ENCODE results near the gene DAPK2. TPM values are rescaled to one million over a fixed set of nuclear protein-coding genes. Genes with fewer than 3 reads are reported as not detected.

DAPK2 gene
- total and polyA plus RNA-seq, 2 experiments from 2014 or later = 5.8 to 7.5 TPM

DNA sequence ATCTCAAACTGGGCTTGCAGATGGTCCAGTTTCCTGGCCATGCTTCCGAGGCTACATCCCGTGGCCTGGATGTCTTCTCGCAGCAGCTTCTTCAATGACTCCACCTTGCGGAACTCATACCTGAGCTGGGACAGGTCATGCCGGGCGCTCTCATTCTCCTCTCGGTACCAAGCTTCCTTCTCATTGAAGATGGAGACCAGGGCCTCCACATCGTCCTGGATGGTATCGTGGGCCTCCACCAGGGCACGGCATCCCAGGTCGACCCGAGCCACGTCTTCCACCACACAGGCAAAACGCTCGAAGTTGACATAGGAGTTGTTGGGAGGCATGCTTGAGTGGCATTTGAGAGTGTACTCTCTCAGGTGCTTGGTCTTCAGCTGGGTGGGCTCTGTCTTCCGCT, 123.4 kb downstream of the DAPK2 start:
- whole genome bisulfite sequencing, 2 experiments (ENCODE audit: low coverage in 1 of 2, low lambda C conversion rate in 2 of 2, missing lambda C conversion rate in 2 of 2) = 88 to 92% methylated on average over 15 to 16 of the region's 16 CpGs

DNA sequence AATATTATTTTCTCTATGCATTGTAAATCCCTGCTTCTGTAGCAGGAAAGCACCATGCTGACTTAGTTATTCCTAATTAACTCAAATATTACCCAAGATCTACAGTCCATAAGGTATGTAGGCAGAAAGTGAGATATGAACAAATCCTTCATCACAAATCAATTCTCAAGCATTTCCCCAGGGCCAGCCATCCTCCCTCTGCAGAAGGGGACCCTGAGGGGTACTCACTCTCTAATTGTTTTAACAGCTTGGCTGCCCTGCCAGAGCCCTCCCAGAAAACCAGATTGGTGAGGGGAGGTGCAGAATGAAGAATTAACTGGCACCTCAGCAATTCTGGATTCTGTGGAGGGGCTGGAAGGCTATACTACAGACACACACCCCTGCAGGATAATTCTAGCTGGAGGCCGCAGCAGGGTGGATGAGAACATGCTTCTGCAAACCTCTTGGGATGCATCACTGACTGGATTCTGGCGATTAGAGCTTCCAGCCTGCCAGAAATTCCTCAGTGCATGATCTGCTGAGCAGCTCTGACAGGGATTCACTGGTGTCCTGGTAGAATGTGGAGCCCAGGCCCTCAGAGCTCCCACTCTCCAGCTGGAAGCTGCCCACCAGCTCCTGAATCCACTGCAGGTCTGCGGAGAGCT, 123.9 kb downstream of the DAPK2 start:
- no peak overlapping the region for H3K9ac ChIP-seq
- H3K4me2 ChIP-seq (ENCODE audit: unreplicated experiment) = no peak overlapping the region
- no peaks in the 10 kb centered on the region for H3K4me1 ChIP-seq (ENCODE audit: insufficient read depth)
- no peaks in the 10 kb centered on the region for H3K79me2 ChIP-seq (ENCODE audit: insufficient read depth)
- no peak overlapping the region for H3K4me3 ChIP-seq
- H3K36me3 ChIP-seq (ENCODE audit: low read depth) = no peaks in the 10 kb centered on the region
- in situ Hi-C loops (cut with MboI) = no loop called here
- TF ChIP-seq EZH2phosphoT487 (IDR thresholded peaks at IDR 0.05; ENCODE audit: insufficient read depth, low read depth) (no peak), EZH2 (IDR thresholded peaks at IDR 0.05; ENCODE audit: insufficient read depth, poor library complexity, severe bottlenecking) (no peak)
- H3K27ac ChIP-seq = no peak overlapping the region
- no peak overlapping the region for H2AFZ ChIP-seq
- no peaks in the 10 kb centered on the region for H3F3A ChIP-seq (ENCODE audit: insufficient read depth)
- H3K9me2 ChIP-seq (ENCODE audit: insufficient read depth) = no peaks in the 10 kb centered on the region
- no peaks in the 10 kb centered on the region for H3K9me3 ChIP-seq (ENCODE audit: low read depth)
- WGBS, 2 experiments (ENCODE audit: low coverage in 1 of 2, low lambda C conversion rate in 2 of 2, missing lambda C conversion rate in 2 of 2) = 52 to 62% methylated on average over 3 of the region's 3 CpGs
- no peak for DNase-seq
- H3K27me3 ChIP-seq (replicated peaks; ENCODE audit: insufficient read depth) = no peaks in the 10 kb centered on the region
- H4K20me1 ChIP-seq (ENCODE audit: insufficient read depth) = no peaks in the 10 kb centered on the region

More for the DNA sequence above, 123.4 kb downstream of the DAPK2 start:
- H3K9me2 ChIP-seq (ENCODE audit: insufficient read depth) = no peaks in the 10 kb centered on the region
- H3K27me3 ChIP-seq (replicated peaks; ENCODE audit: insufficient read depth) = no peaks in the 10 kb centered on the region
- H3K4me1 ChIP-seq (ENCODE audit: insufficient read depth) = no peaks in the 10 kb centered on the region
- no peak overlapping the region for H3K4me3 ChIP-seq
- no peak for DNase-seq
- no peak overlapping the region for H3K9ac ChIP-seq
- H3K9me3 ChIP-seq (ENCODE audit: low read depth) = no peaks in the 10 kb centered on the region
- no peaks in the 10 kb centered on the region for H3K79me2 ChIP-seq (ENCODE audit: insufficient read depth)
- no peaks in the 10 kb centered on the region for H3F3A ChIP-seq (ENCODE audit: insufficient read depth)
- in situ Hi-C loops (cut with MboI) = no loop called here
- no peak for TF ChIP-seq EZH2phosphoT487 (IDR thresholded peaks at IDR 0.05; ENCODE audit: insufficient read depth, low read depth)
- TF ChIP-seq EZH2 (IDR thresholded peaks at IDR 0.05; ENCODE audit: insufficient read depth, poor library complexity, severe bottlenecking) = no peak
- H3K27ac ChIP-seq = no peak overlapping the region
- H2AFZ ChIP-seq = no peak overlapping the region
- no peaks in the 10 kb centered on the region for H3K36me3 ChIP-seq (ENCODE audit: low read depth)
- no peak overlapping the region for H3K4me2 ChIP-seq (ENCODE audit: unreplicated experiment)
- H4K20me1 ChIP-seq (ENCODE audit: insufficient read depth) = no peaks in the 10 kb centered on the region

DNA sequence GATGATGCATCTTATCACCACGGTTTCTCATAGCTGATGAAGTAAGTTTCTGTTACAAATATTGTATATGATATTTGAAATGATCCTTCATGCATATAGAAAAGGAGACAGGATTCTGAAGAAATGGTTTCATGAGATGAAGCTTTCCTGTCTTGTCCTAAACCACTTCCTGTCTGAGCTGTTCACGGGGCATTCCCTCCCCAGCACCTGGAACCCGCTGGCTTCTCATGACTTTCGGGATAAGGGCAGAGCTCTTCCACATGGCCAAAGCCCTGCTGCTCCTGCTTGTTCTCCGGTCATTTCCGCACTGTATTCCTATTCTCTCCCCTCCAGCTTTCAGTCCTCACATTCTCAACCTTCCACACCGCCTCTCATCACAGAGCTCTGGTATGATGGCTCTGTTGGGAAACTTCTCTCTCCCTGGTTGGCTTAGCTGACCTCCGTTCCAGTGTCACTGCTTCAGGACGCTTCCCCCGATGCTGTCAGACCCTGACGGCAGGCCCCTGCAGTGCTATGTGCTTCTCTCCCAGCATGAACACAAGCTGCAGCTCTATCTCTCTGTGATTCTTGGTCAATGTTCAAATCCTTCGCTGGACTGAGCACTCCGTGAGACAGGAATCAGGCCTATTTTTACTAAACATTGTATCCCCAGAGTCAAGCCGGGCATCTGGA, 125.6 kb downstream of the DAPK2 start:
- in situ Hi-C loops (cut with MboI) = no loop called here
- Histone ChIP-seq H3K4me1 (ENCODE audit: insufficient read depth) (no peaks in the 10 kb centered on the region), H2AFZ (no peak overlapping the region), H3K9me2 (ENCODE audit: insufficient read depth) (no peaks in the 10 kb centered on the region), H3K27me3 (replicated peaks; ENCODE audit: insufficient read depth) (no peaks in the 10 kb centered on the region), H3K4me2 (ENCODE audit: unreplicated experiment) (no peak overlapping the region), H3K4me3 (no peak overlapping the region), H3K9me3 (ENCODE audit: low read depth) (no peaks in the 10 kb centered on the region), H3K27ac (no peak overlapping the region), H3K79me2 (ENCODE audit: insufficient read depth) (no peaks in the 10 kb centered on the region), H3K36me3 (ENCODE audit: low read depth) (no peaks in the 10 kb centered on the region), H3F3A (ENCODE audit: insufficient read depth) (no peaks in the 10 kb centered on the region), H3K9ac (no peak overlapping the region), H4K20me1 (ENCODE audit: insufficient read depth) (no peaks in the 10 kb centered on the region)
- DNase-seq = no peak
- TF ChIP-seq EZH2 (IDR thresholded peaks at IDR 0.05; ENCODE audit: insufficient read depth, poor library complexity, severe bottlenecking) (no peak), EZH2phosphoT487 (IDR thresholded peaks at IDR 0.05; ENCODE audit: insufficient read depth, low read depth) (no peak)
- 94% methylated on average over 14 of the region's 14 CpGs for WGBS, 2 experiments (ENCODE audit: low coverage in 1 of 2, low lambda C conversion rate in 2 of 2, missing lambda C conversion rate in 2 of 2)

DNA sequence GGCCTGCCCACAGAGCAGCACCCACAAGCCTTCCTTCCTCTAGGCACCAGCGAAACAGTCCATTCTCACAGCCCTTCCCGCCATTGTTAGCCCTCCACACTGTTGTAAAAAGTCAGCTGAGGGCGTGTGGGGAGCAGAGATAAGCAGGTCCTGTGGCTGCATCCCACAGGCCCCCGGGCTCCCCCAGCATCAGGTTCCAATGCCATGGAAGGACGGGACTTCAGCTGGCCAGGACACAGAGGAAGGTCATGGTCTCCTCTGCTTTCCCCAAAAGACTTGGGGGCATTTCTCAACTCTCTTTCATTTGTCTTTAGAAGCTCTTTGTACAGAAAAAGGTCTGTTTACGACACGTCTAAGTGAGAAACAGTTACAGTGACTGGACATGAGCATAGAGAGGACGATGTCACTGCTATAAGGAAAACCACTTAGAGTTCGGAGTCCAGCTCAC, 127.4 kb downstream of the DAPK2 start:
- no peaks in the 10 kb centered on the region for H3K79me2 ChIP-seq (ENCODE audit: insufficient read depth)
- no peak for DNase-seq
- no peak overlapping the region for H3K4me2 ChIP-seq (ENCODE audit: unreplicated experiment)
- no peak for TF ChIP-seq EZH2phosphoT487 (IDR thresholded peaks at IDR 0.05; ENCODE audit: insufficient read depth, low read depth)
- TF ChIP-seq EZH2 (IDR thresholded peaks at IDR 0.05; ENCODE audit: insufficient read depth, poor library complexity, severe bottlenecking) = no peak
- no peak overlapping the region for H3K9ac ChIP-seq
- in situ Hi-C loops (cut with MboI) = no loop called here
- H4K20me1 ChIP-seq (ENCODE audit: insufficient read depth) = no peaks in the 10 kb centered on the region
- H3F3A ChIP-seq (ENCODE audit: insufficient read depth) = no peaks in the 10 kb centered on the region
- H2AFZ ChIP-seq = no peak overlapping the region
- H3K36me3 ChIP-seq (ENCODE audit: low read depth) = no peaks in the 10 kb centered on the region
- no peaks in the 10 kb centered on the region for H3K9me2 ChIP-seq (ENCODE audit: insufficient read depth)
- no peaks in the 10 kb centered on the region for H3K27me3 ChIP-seq (replicated peaks; ENCODE audit: insufficient read depth)
- H3K27ac ChIP-seq = no peak overlapping the region
- H3K4me1 ChIP-seq (ENCODE audit: insufficient read depth) = no peaks in the 10 kb centered on the region
- 90 to 94% methylated on average over 9 of the region's 9 CpGs for WGBS, 2 experiments (ENCODE audit: low coverage in 1 of 2, low lambda C conversion rate in 2 of 2, missing lambda C conversion rate in 2 of 2)
- no peaks in the 10 kb centered on the region for H3K9me3 ChIP-seq (ENCODE audit: low read depth)
- H3K4me3 ChIP-seq = no peak overlapping the region

Data from GM23248 (cell line).